PC-9 (cell line): Measurements from ENCODE around the gene CTNND2. TPM values are rescaled to one million over a fixed set of nuclear protein-coding genes. Genes with fewer than 3 reads are reported as not detected.

Source experiments
- BruUV-seq: library from RNA; stranded (reverse); fragments of 400-500 nt; replicated peaks from 2 replicates; lab custom pipeline; 2021; lab: Mats Ljungman, UMichigan
- CTCF ChIA-PET: fragments of 300-600 bp; sonication (Branson Sonifier 250); formaldehyde crosslinking; loops from one replicate; lab custom pipeline; 2022; ENCODE audit warnings: antibody characterized with exemption; lab: Charles Lee
- POLR2A ChIA-PET: fragments of 300-600 bp; sonication (Branson Sonifier 250); formaldehyde crosslinking; loops from one replicate; lab custom pipeline; 2022; ENCODE audit warnings: antibody characterized with exemption; ENCODE audit not compliant: unreplicated experiment; lab: Charles Lee
- DNase-seq, 2 experiments: peaks; one replicate each; pipeline versions ENCODE4 v3.0.0 to v3.0.0-alpha.2; 2015 to 2022; ENCODE audit warnings: mixed read lengths in 1 of 2
- H2AFZ ChIP-seq: fragments of 200-600 bp; sonication (generic); 2 replicates; pipeline ENCODE4 v1.8.1; 2017; ENCODE audit warnings: antibody characterized with exemption
- H3F3A ChIP-seq: fragments of 200-600 bp; sonication (generic); 2 replicates; pipeline ENCODE4 v1.8.1; 2017; ENCODE audit warnings: antibody characterized with exemption, mild to moderate bottlenecking, low read depth; ENCODE audit not compliant: insufficient read depth
- H3K27ac ChIP-seq: fragments of 200-600 bp; sonication (generic); 2 replicates; pipeline ENCODE4 v1.6.1; 2016; ENCODE audit warnings: mixed run types
- H3K27me3 ChIP-seq: fragments of 200-600 bp; sonication (generic); 2 replicates; pipeline ENCODE4 v1.6.1; 2016; ENCODE audit warnings: low read depth, mixed run types; ENCODE audit not compliant: insufficient read depth
- H3K36me3 ChIP-seq: fragments of 200-600 bp; sonication (generic); 2 replicates; pipeline ENCODE4 v1.6.1; 2016; ENCODE audit warnings: low read depth, mixed run types
- H3K4me1 ChIP-seq: fragments of 200-600 bp; sonication (generic); replicated peaks from 2 replicates; pipeline ENCODE4 v1.6.1; 2016; ENCODE audit warnings: mixed run types; ENCODE audit not compliant: insufficient read depth
- H3K4me2 ChIP-seq: fragments of 200-600 bp; sonication (generic); 2 replicates; pipeline ENCODE4 v1.6.1; 2017; ENCODE audit warnings: mixed run types
- H3K4me3 ChIP-seq: fragments of 200-600 bp; sonication (generic); 2 replicates; pipeline ENCODE4 v1.6.1; 2016; ENCODE audit warnings: mixed run types
- H3K79me2 ChIP-seq: fragments of 200-600 bp; sonication (generic); 2 replicates; pipeline ENCODE4 v1.6.1; 2017; ENCODE audit warnings: low read depth, mixed run types
- H3K9me2 ChIP-seq: fragments of 200-600 bp; sonication (generic); 2 replicates; pipeline ENCODE4 v1.8.1; 2017; ENCODE audit warnings: mild to moderate bottlenecking; ENCODE audit not compliant: insufficient read depth
- H3K9me3 ChIP-seq: fragments of 200-600 bp; sonication (generic); 2 replicates; pipeline ENCODE4 v1.8.1; 2016; ENCODE audit warnings: low read depth; ENCODE audit not compliant: insufficient read depth
- H4K20me1 ChIP-seq: fragments of 200-600 bp; sonication (generic); 2 replicates; pipeline ENCODE4 v1.8.1; 2017; ENCODE audit not compliant: insufficient read depth
- CTCF ChIP-seq: fragments of 200-600 bp; sonication (generic); conservative IDR thresholded peaks from 2 replicates; pipeline ENCODE4 v1.6.1; 2017; ENCODE audit warnings: mixed run types, antibody characterized with exemption, mild to moderate bottlenecking, moderate library complexity
- EZH2 ChIP-seq: fragments of 200-600 bp; sonication (generic); IDR thresholded peaks from 2 replicates; pipeline ENCODE4 v1.8.0; 2017; ENCODE audit warnings: antibody characterized with exemption, low read depth
- intact Hi-C: fragments of 100-400 bp; cut with micrococcal nuclease; formaldehyde crosslinking; loops from one replicate; pipeline ENCODE4 v1.10.0; 2022; ENCODE audit not compliant: unreplicated experiment
- total RNA-seq: library from RNA; stranded (reverse); gene quantifications from 2 replicates; pipeline ENCODE4 v1.2.3, GENCODE V29; 2021

The CTNND2 gene
- total RNA-seq, 1 experiment from 2014 or later = not detected

DNA sequence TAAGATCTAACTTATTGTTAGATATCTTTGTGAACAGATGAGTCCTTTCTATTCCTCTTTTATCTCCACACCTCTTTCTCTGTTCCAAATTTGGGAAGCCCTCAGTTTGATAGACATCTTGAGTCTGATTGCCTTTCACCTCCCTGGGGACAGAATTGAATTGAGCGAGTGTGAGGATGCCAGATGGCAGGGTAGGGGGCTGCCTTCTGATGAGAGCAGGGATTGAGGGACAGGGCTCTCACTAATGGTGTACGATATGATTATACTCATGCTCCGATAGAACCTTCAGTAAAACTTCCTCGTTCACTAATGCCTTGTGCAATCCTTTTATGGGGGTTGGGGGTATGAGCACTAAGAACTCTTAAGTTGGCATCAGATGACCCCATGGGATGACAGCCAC lies 971.1 kb downstream of the CTNND2 start:
- no peaks in the 10 kb centered on the region for H3K9me3 ChIP-seq
- no peak overlapping the region for H3K4me2 ChIP-seq
- H3K4me1 ChIP-seq = no peaks in the 10 kb centered on the region
- no TSS peak for BruUV-seq
- TF ChIP-seq EZH2 (no peak), CTCF (no peak)
- no peaks in the 10 kb centered on the region for H3K9me2 ChIP-seq
- no peaks in the 10 kb centered on the region for H4K20me1 ChIP-seq
- intact Hi-C loops = no loop called here
- ChIA-PET CTCF (no interaction called here), POLR2A (no interaction called here)
- no peaks in the 10 kb centered on the region for H3K36me3 ChIP-seq
- no peak for DNase-seq
- no peaks in the 10 kb centered on the region for H3K27me3 ChIP-seq
- no peak overlapping the region for H3K4me3 ChIP-seq
- H2AFZ ChIP-seq = no peak overlapping the region
- H3F3A ChIP-seq = no peaks in the 10 kb centered on the region
- H3K79me2 ChIP-seq = no peaks in the 10 kb centered on the region
- no peak overlapping the region for H3K27ac ChIP-seq

- CTCF ChIA-PET = no interaction called here
- H3K4me3 ChIP-seq = no peak overlapping the region
- no TSS peak for BruUV-seq
- no peak overlapping the region for H3K4me2 ChIP-seq
- H3K9me2 ChIP-seq = no peaks in the 10 kb centered on the region
- no peaks in the 10 kb centered on the region for H3K27me3 ChIP-seq
- H4K20me1 ChIP-seq = no peaks in the 10 kb centered on the region
- no peak overlapping the region for H3K27ac ChIP-seq
- intact Hi-C loops = no loop called here
- H3K36me3 ChIP-seq = no peaks in the 10 kb centered on the region
- H3K4me1 ChIP-seq = no peaks in the 10 kb centered on the region
- no peaks in the 10 kb centered on the region for H3F3A ChIP-seq
- TF ChIP-seq EZH2 = no peak
- no peak for DNase-seq
- no peak overlapping the region for H2AFZ ChIP-seq
- POLR2A ChIA-PET = no interaction called here
- no peaks in the 10 kb centered on the region for H3K79me2 ChIP-seq
- H3K9me3 ChIP-seq = no peaks in the 10 kb centered on the region
Measured at GRCh38 chr5:10932426-10932825, 971.8 kb downstream of the CTNND2 start.

DNA sequence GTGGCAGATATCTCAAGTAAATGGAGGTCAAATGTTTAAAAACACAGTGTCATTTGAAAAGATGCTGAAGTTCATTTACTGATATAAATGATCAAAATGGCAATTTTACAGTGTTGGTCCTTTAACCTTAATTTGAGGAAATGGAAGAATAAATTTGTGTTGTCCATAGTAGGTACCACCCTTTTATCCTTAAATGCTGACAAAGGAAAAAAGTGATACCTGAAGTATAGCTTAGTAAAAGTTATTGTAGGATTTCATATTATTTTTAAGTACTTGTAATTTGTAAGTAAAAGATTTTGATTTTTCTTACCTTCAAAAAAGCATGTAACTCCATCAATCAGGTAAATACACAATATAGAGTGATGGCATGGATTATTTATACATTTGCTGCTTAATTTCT lies 976.6 kb downstream of the CTNND2 start:
- H3K27me3 ChIP-seq = no peaks in the 10 kb centered on the region
- BruUV-seq = no TSS peak
- no peak overlapping the region for H2AFZ ChIP-seq
- no peak for DNase-seq
- no peaks in the 10 kb centered on the region for H3F3A ChIP-seq
- no peak for TF ChIP-seq CTCF
- TF ChIP-seq EZH2 = no peak
- ChIA-PET POLR2A (no interaction called here), CTCF (no interaction called here)
- intact Hi-C loops = no loop called here
- no peaks in the 10 kb centered on the region for H4K20me1 ChIP-seq
- no peak overlapping the region for H3K4me2 ChIP-seq
- H3K79me2 ChIP-seq = no peaks in the 10 kb centered on the region
- H3K36me3 ChIP-seq = no peaks in the 10 kb centered on the region
- H3K4me1 ChIP-seq = no peaks in the 10 kb centered on the region
- H3K27ac ChIP-seq = no peak overlapping the region
- no peaks in the 10 kb centered on the region; the same call in 1 of the 2 replicates for H3K9me3 ChIP-seq
- no peaks in the 10 kb centered on the region for H3K9me2 ChIP-seq
- no peak overlapping the region for H3K4me3 ChIP-seq

GRCh38 chr5:10923310-10923709 lies 980.9 kb downstream of the CTNND2 start:
- Histone ChIP-seq H3K4me3 (no peak overlapping the region), H3K27me3 (no peaks in the 10 kb centered on the region), H3K9me3 (no peaks in the 10 kb centered on the region; the same call in 1 of the 2 replicates), H3K9me2 (no peaks in the 10 kb centered on the region), H2AFZ (no peak overlapping the region), H4K20me1 (no peaks in the 10 kb centered on the region), H3F3A (no peaks in the 10 kb centered on the region), H3K4me2 (no peak overlapping the region), H3K4me1 (no peaks in the 10 kb centered on the region), H3K27ac (no peak overlapping the region), H3K79me2 (no peaks in the 10 kb centered on the region), H3K36me3 (no peaks in the 10 kb centered on the region)
- intact Hi-C loops = no loop called here
- TF ChIP-seq CTCF = no peak
- no peak for TF ChIP-seq EZH2
- ChIA-PET CTCF (no interaction called here), POLR2A (no interaction called here)
- DNase-seq = no peak
- BruUV-seq = no TSS peak
